ENCODE results near the gene TECRL. TPM values are rescaled to one million over a fixed set of nuclear protein-coding genes. Genes with fewer than 3 reads are reported as not detected.

Gene TECRL
- total RNA-seq, 2 donors from 2014 or later, result 203 to 712 TPM

DNA sequence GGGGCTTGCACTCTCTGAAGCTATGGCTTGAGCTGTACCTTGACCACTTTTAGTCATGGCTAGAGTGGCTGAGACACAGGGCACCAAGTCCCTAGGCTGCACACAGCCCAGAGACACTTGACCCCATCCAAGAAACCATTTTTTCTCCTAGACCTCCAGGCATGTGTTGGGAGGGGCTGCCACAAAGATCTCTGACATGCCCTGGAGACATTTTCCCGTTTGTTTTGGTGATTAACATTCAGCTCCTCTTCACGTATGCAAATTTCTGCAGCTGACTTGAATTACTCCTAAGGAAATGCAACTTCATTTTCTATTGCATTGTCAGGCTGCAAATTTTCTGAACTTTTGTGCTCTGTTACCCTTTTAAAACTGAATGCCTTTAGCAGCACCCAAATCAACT is 142.6 kb downstream of the TECRL start:
- Histone ChIP-seq H3K4me1 (no peaks in the 10 kb centered on the region), H3K4me3 (no peak overlapping the region), H3K9me3 (no peaks in the 10 kb centered on the region), H3K36me3 (no peaks in the 10 kb centered on the region), H3K27me3 (no peaks in the 10 kb centered on the region), H3K27ac (no peak overlapping the region)
- DNase-seq (ENCODE audit: low spot score), result no peak
- TF ChIP-seq, protein P1, sequence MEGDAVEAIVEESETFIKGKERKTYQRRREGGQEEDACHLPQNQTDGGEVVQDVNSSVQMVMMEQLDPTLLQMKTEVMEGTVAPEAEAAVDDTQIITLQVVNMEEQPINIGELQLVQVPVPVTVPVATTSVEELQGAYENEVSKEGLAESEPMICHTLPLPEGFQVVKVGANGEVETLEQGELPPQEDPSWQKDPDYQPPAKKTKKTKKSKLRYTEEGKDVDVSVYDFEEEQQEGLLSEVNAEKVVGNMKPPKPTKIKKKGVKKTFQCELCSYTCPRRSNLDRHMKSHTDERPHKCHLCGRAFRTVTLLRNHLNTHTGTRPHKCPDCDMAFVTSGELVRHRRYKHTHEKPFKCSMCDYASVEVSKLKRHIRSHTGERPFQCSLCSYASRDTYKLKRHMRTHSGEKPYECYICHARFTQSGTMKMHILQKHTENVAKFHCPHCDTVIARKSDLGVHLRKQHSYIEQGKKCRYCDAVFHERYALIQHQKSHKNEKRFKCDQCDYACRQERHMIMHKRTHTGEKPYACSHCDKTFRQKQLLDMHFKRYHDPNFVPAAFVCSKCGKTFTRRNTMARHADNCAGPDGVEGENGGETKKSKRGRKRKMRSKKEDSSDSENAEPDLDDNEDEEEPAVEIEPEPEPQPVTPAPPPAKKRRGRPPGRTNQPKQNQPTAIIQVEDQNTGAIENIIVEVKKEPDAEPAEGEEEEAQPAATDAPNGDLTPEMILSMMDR (IDR thresholded peaks at IDR 0.05), result no peak

DNA sequence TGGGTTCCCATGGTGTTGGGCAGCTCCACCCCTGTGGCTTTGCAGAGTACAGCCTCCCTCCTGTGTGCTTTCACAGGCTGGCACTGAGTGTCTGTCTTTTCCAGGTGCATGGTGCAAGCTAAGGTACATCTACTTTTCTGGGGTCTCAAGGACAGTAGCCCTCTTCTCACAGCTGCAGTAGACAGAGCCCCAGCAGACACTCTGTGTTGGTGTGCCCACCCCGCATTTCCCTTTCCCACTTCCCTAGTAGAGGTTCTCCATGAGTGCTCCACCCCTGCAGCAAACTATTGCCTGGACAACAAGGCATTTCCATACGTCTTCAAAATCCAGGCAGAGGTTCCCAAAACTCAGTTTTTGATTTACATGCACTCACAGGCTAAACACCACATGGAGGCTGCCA is 143.0 kb downstream of the TECRL start:
- no peaks in the 10 kb centered on the region for H3K9me3 ChIP-seq

DNA sequence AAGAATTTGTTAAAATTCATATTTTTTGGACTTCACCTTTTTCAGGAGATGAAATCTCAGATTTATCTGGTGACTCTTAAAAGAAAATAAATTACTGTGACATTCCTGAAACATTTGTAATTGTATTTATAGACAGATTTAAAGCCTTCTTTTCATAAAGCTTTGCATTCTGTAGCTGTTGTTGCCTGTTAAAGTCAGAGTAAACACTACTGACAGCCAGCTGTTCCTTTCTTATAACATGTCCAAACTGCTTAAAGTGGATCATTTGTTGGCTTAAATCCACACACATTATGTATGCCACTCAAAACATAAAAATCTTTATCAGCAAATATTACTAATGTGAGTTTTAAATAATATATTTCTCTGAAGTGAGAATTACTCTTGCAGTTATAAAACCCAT is 157.5 kb downstream of the TECRL start:
- TF ChIP-seq, protein P1 (IDR thresholded peaks at IDR 0.05), result no peak

More for the DNA sequence above, 143.0 kb downstream of the TECRL start:
- Histone ChIP-seq H3K36me3 (no peaks in the 10 kb centered on the region), H3K27me3 (no peaks in the 10 kb centered on the region), H3K27ac (no peak overlapping the region), H3K4me1 (no peaks in the 10 kb centered on the region), H3K4me3 (no peak overlapping the region)
- TF ChIP-seq, protein P1 (IDR thresholded peaks at IDR 0.05), result no peak
- DNase-seq (ENCODE audit: low spot score), result no peak

DNA sequence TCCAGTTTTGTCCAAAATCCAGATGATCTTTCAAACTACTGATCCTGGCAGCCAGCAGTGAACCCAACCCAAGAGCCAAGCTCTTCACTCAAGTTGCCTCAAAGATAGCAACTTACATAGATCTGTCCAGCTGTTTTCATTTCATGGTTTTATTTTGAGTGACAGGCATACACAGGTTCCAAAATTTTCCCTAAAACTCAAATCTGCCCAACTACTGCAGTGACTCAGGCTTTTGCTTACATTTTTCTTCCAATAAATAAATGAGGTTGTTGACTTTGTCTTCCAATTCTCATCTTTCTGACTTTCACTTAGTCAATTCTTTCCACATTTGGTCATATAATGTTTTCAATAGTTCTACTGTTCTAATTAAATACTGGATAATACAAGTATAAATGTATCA is 158.8 kb downstream of the TECRL start:
- H3K36me3 ChIP-seq, result no peaks in the 10 kb centered on the region
- no peak for DNase-seq (ENCODE audit: low spot score)
- no peaks in the 10 kb centered on the region for H3K27me3 ChIP-seq
- no peak overlapping the region for H3K27ac ChIP-seq
- H3K4me1 ChIP-seq, result no peaks in the 10 kb centered on the region
- TF ChIP-seq, protein P1 (IDR thresholded peaks at IDR 0.05), result no peak
- H3K4me3 ChIP-seq, result no peak overlapping the region
- H3K9me3 ChIP-seq, result no peaks in the 10 kb centered on the region

More for the DNA sequence above, 157.5 kb downstream of the TECRL start:
- Histone ChIP-seq H3K9me3 (peaks cover 0 to 4% of the 10 kb centered on the region in 2 donors), H3K27ac (no peak overlapping the region), H3K4me1 (no peaks in the 10 kb centered on the region), H3K4me3 (no peak overlapping the region), H3K27me3 (no peaks in the 10 kb centered on the region), H3K36me3 (no peaks in the 10 kb centered on the region)
- DNase-seq (ENCODE audit: low spot score), result no peak

DNA sequence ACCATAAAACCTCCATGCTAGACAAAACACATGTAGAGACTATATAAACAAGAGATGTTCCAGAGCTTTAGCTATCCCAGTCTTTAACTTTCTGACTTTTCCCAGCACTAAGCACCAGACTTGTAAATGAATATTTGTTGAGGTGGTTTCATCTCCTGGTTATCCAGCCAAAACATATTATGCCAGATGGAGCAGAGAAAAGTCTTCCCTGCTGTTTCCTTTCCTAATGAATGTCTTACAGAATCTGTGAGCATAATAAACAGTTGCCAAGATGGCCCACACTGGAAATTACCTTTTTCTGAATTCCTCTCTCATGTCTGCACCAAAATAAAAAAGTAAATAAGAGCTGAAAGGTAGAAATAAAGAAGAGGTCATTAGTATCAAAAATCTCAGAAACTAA is 159.2 kb downstream of the TECRL start:
- Histone ChIP-seq H3K9me3 (no peaks in the 10 kb centered on the region), H3K4me1 (no peaks in the 10 kb centered on the region), H3K27me3 (no peaks in the 10 kb centered on the region), H3K4me3 (no peak overlapping the region), H3K36me3 (no peaks in the 10 kb centered on the region), H3K27ac (no peak overlapping the region)
- TF ChIP-seq, protein P1 (IDR thresholded peaks at IDR 0.05), result no peak
- DNase-seq (ENCODE audit: low spot score), result no peak

DNA sequence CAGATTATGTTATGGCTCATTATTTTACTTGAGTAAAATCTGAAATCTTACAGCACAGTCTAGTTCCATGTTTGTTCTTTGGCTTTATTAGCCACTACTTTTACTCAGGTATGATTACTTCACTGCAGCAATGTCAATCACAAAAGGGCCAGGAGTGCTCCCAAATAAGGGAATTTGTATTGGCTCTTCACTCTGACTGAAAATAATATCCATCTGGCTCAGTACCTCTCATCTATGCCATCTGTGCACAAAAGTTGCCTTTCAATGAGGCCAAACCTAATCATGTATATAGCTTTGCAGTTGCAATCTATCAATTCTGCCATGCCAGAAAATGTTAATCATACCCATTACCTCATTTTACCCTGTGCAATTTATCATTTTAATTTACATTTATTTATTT is 161.1 kb downstream of the TECRL start:
- Histone ChIP-seq H3K27me3 (no peaks in the 10 kb centered on the region), H3K36me3 (no peaks in the 10 kb centered on the region), H3K4me1 (no peaks in the 10 kb centered on the region), H3K27ac (no peak overlapping the region), H3K9me3 (no peaks in the 10 kb centered on the region), H3K4me3 (no peak overlapping the region)
- TF ChIP-seq, protein P1 (IDR thresholded peaks at IDR 0.05), result no peak
- DNase-seq (ENCODE audit: low spot score), result no peak

All from right atrium auricular region (tissue), 2 donors.